ENCODE results near the gene SPTBN5.

DNA sequence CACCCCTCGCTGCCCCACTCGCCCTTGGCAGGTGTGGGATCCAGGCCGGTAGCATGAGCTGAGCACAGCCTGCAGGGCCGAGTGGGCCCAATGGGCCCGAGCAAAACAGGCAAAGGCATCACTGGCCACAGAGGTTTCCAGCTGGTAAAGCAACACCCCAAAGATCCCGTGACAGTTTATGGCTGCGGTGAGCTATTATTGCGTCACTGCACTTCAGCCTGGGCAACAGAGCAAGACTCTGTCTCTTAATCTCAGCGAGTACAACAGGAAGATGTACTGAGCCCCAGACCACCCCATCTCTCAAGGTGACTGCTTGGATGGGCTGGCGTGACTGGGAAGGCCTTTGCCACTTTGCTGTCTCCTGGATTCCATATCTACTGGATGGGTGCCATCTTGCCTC is 61.6 kb downstream of the SPTBN5 start:
- TF ChIP-seq, protein P1, sequence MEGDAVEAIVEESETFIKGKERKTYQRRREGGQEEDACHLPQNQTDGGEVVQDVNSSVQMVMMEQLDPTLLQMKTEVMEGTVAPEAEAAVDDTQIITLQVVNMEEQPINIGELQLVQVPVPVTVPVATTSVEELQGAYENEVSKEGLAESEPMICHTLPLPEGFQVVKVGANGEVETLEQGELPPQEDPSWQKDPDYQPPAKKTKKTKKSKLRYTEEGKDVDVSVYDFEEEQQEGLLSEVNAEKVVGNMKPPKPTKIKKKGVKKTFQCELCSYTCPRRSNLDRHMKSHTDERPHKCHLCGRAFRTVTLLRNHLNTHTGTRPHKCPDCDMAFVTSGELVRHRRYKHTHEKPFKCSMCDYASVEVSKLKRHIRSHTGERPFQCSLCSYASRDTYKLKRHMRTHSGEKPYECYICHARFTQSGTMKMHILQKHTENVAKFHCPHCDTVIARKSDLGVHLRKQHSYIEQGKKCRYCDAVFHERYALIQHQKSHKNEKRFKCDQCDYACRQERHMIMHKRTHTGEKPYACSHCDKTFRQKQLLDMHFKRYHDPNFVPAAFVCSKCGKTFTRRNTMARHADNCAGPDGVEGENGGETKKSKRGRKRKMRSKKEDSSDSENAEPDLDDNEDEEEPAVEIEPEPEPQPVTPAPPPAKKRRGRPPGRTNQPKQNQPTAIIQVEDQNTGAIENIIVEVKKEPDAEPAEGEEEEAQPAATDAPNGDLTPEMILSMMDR (IDR thresholded peaks at IDR 0.05 in 2 of 3, conservative IDR thresholded peaks at IDR 0.05 in 1 of 3; ENCODE audit: control insufficient read depth in 2 of 3, extremely low read depth in 1 of 3, insufficient read depth in 1 of 3, low read depth in 3 of 3, low read length in 3 of 3): no peak
- TF ChIP-seq EP300 (IDR thresholded peaks at IDR 0.05; ENCODE audit: borderline replicate concordance in 1 of 2, control insufficient read depth in 1 of 2, low read depth in 2 of 2, low read length in 2 of 2) (no peak), POLR2A (IDR thresholded peaks at IDR 0.05; ENCODE audit: low read depth, low read length) (no peak), RBBP5 (conservative IDR thresholded peaks at IDR 0.05) (no peak), JUNB (IDR thresholded peaks at IDR 0.05) (no peak), RAD21 (IDR thresholded peaks at IDR 0.05; ENCODE audit: insufficient read depth, low read depth, low read length) (no peak), MYC (IDR thresholded peaks at IDR 0.05; ENCODE audit: insufficient read depth, insufficient read length, insufficient replicate concordance, low read length, severe bottlenecking) (no peak)
- TF ChIP-seq, protein P2, sequence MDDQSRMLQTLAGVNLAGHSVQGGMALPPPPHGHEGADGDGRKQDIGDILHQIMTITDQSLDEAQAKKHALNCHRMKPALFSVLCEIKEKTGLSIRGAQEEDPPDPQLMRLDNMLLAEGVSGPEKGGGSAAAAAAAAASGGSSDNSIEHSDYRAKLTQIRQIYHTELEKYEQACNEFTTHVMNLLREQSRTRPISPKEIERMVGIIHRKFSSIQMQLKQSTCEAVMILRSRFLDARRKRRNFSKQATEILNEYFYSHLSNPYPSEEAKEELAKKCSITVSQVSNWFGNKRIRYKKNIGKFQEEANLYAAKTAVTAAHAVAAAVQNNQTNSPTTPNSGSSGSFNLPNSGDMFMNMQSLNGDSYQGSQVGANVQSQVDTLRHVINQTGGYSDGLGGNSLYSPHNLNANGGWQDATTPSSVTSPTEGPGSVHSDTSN (IDR thresholded peaks at IDR 0.05; ENCODE audit: insufficient replicate concordance, low read depth, low read length): no peak
- TF ChIP-seq, protein P3, sequence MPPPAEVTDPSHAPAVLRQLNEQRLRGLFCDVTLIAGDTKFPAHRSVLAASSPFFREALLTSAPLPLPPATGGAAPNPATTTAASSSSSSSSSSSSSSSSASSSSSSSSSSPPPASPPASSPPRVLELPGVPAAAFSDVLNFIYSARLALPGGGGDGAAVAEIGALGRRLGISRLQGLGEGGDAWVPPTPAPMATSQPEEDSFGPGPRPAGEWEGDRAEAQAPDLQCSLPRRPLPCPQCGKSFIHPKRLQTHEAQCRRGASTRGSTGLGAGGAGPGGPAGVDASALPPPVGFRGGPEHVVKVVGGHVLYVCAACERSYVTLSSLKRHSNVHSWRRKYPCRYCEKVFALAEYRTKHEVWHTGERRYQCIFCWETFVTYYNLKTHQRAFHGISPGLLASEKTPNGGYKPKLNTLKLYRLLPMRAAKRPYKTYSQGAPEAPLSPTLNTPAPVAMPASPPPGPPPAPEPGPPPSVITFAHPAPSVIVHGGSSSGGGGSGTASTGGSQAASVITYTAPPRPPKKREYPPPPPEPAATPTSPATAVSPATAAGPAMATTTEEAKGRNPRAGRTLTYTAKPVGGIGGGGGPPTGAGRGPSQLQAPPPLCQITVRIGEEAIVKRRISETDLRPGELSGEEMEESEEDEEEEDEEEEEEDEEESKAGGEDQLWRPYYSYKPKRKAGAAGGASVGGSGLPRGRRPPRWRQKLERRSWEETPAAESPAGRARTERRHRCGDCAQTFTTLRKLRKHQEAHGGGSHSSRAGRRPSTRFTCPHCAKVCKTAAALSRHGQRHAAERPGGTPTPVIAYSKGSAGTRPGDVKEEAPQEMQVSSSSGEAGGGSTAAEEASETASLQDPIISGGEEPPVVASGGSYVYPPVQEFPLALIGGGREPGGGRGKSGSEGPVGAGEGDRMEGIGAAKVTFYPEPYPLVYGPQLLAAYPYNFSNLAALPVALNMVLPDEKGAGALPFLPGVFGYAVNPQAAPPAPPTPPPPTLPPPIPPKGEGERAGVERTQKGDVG (CRISPR knock-in tag; IDR thresholded peaks at IDR 0.05): no peak
- TF ChIP-seq, protein P4, sequence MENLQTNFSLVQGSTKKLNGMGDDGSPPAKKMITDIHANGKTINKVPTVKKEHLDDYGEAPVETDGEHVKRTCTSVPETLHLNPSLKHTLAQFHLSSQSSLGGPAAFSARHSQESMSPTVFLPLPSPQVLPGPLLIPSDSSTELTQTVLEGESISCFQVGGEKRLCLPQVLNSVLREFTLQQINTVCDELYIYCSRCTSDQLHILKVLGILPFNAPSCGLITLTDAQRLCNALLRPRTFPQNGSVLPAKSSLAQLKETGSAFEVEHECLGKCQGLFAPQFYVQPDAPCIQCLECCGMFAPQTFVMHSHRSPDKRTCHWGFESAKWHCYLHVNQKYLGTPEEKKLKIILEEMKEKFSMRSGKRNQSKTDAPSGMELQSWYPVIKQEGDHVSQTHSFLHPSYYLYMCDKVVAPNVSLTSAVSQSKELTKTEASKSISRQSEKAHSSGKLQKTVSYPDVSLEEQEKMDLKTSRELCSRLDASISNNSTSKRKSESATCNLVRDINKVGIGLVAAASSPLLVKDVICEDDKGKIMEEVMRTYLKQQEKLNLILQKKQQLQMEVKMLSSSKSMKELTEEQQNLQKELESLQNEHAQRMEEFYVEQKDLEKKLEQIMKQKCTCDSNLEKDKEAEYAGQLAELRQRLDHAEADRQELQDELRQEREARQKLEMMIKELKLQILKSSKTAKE (IDR thresholded peaks at IDR 0.05; ENCODE audit: low read depth, poor library complexity, severe bottlenecking): no peak
- TF ChIP-seq, protein P5, sequence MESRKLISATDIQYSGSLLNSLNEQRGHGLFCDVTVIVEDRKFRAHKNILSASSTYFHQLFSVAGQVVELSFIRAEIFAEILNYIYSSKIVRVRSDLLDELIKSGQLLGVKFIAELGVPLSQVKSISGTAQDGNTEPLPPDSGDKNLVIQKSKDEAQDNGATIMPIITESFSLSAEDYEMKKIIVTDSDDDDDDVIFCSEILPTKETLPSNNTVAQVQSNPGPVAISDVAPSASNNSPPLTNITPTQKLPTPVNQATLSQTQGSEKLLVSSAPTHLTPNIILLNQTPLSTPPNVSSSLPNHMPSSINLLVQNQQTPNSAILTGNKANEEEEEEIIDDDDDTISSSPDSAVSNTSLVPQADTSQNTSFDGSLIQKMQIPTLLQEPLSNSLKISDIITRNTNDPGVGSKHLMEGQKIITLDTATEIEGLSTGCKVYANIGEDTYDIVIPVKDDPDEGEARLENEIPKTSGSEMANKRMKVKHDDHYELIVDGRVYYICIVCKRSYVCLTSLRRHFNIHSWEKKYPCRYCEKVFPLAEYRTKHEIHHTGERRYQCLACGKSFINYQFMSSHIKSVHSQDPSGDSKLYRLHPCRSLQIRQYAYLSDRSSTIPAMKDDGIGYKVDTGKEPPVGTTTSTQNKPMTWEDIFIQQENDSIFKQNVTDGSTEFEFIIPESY (IDR thresholded peaks at IDR 0.05): no peak
- TF ChIP-seq, protein P6, sequence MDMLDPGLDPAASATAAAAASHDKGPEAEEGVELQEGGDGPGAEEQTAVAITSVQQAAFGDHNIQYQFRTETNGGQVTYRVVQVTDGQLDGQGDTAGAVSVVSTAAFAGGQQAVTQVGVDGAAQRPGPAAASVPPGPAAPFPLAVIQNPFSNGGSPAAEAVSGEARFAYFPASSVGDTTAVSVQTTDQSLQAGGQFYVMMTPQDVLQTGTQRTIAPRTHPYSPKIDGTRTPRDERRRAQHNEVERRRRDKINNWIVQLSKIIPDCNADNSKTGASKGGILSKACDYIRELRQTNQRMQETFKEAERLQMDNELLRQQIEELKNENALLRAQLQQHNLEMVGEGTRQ (IDR thresholded peaks at IDR 0.05; ENCODE audit: borderline replicate concordance, low read depth, low read length): no peak
- TF ChIP-seq, protein P7, sequence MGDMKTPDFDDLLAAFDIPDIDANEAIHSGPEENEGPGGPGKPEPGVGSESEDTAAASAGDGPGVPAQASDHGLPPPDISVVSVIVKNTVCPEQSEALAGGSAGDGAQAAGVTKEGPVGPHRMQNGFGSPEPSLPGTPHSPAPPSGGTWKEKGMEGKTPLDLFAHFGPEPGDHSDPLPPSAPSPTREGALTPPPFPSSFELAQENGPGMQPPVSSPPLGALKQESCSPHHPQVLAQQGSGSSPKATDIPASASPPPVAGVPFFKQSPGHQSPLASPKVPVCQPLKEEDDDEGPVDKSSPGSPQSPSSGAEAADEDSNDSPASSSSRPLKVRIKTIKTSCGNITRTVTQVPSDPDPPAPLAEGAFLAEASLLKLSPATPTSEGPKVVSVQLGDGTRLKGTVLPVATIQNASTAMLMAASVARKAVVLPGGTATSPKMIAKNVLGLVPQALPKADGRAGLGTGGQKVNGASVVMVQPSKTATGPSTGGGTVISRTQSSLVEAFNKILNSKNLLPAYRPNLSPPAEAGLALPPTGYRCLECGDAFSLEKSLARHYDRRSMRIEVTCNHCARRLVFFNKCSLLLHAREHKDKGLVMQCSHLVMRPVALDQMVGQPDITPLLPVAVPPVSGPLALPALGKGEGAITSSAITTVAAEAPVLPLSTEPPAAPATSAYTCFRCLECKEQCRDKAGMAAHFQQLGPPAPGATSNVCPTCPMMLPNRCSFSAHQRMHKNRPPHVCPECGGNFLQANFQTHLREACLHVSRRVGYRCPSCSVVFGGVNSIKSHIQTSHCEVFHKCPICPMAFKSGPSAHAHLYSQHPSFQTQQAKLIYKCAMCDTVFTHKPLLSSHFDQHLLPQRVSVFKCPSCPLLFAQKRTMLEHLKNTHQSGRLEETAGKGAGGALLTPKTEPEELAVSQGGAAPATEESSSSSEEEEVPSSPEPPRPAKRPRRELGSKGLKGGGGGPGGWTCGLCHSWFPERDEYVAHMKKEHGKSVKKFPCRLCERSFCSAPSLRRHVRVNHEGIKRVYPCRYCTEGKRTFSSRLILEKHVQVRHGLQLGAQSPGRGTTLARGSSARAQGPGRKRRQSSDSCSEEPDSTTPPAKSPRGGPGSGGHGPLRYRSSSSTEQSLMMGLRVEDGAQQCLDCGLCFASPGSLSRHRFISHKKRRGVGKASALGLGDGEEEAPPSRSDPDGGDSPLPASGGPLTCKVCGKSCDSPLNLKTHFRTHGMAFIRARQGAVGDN (IDR thresholded peaks at IDR 0.05): no peak

Measured in GM12878 (cell line).